NCI-H146 (cell line): Measurements from ENCODE around the gene CERS3.
A peak's percentile ranks its signal among the peaks of the same experiment; 100 is the strongest.

Experiments
- DNase-seq: peaks from one replicate; lab custom pipeline; 2025; lab: John Stamatoyannopoulos, UW

The CERS3 gene

DNA sequence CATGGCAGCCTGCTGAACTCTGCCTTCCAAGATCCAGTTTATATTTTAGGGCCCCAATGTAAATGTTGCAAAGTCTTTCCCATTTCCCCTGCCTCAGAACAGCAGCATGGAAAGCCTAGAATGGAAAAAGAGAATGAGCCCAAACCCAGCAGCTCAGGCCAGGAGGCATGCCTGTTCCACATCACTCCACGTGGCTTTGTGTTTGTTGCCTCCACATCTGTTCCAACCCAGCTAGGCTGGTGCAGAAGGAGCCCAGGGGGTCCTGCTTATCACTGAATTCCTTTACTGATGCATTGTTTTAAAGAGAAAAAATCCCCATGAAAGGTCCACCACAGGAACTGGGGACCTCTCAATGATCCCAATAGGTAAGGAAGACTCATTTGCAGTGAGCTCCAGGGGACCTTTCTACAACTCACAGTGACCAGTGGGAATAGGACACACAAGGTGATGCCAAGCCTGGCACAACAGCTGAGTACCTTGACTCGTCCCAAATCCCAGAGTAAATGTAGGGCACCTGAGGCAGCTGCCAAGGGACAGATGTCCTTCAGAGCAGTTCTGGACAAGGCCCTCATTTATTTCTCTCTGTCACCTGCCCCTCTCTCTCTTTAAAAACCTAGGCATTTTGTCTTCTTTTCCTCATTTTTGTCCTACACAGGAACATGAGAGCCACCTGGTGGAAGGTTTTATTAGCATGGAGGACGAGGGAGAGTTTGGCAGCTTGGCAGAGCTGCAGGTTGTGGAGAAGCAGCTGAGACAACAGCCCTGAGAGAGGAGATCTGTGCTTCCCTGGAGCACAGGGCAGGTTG lies 145.2 kb downstream of the CERS3 start:
- peak; percentile 66 for DNase-seq

DNA sequence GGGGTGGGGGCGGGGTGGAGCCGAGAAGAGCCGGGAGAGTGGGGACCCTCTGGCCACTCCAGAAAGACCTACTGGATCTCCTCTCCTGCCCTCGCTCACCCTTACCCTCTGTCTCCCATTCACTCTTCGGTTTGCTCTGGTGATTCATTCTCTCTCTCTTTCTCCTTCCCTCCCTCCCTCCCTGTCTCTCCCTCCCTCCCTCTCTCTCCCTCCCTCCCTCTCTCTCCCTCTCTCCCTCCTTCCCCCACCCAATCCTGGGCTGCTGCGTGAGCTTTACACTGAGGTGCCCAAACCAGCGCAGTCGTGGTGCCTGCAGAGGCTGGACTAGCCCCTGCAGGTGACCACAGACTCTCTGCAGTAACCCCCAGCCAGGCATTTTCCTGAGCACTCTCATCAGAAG lies 154.8 kb downstream of the CERS3 start:
- no peak for DNase-seq

DNA sequence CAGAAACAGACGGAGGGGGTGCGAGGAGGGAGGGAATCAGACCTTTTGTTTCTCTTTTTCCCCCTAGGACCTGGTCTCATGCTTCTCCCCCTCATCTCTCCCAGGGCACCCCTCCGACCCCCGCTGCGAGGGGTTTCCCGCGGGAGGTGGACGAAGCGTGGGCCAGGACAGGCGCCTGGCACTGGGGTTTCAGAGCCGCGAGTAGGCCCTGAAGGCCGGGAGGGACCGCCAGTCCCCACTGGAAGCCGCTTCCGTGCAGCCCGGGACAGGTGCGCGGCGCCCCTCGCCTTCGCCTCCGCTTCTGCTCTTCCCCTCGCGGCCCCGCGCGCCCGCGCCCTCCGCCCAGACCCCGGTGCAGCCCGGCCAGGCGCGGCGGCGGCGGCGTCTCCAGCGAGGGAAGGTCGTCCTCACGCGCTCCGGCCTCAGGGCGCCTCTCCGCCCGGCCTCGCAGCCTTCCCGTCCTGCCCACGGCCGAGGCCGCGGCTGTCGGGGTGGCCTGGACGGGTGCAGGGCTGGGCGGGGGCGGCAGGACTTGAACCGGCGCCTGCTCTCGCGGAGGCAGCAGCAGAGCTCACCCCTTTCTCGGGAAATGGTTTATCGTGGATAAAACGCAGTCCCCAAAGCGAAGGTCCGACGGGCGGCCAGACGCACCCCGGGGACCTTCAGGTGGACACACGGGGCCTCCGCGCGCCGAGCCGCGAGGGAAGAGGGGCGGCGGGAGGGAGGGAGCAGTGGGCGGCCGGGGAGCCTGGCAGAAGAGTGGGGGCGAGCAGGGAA lies 155.4 kb downstream of the CERS3 start:
- DNase-seq = no peak

DNA sequence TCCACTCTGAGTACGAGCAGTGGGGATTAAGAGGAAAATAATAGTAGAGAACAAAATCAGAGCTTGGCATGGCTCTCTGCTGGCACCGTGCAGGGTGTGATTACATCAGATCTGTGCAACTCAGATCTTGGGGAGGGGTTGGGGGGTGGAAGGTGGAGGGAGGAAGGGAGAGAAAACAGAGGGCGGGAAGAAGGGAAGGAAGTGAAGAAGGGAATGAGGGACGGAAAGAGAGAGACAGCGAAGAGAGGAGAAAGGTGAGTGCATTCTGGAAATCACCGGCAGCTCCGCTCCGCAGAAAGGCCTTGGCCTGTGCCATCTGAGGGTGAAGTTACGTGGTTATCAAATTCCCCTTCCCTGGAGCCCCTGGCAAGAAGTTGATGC lies 156.0 kb downstream of the CERS3 start:
- no peak for DNase-seq

DNA sequence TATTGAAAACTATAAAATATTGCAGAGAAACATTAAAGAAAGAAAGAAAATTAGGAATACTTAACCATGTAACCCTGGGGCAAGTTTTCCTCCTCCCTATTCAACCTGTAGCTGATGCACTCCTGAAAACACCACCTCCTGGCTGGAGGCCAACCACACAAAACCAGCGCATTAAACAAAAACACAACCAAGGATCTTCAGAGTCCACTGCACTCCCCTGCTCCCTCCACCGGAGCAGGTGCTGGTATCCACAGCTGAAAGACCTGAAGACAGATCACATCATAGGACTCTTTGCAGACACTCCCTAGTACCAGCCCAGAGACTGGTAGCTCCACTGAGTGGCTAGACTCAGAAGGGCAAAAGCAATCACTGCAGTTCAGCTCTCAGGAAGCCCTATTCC lies 173.4 kb downstream of the CERS3 start:
- DNase-seq = no peak

DNA sequence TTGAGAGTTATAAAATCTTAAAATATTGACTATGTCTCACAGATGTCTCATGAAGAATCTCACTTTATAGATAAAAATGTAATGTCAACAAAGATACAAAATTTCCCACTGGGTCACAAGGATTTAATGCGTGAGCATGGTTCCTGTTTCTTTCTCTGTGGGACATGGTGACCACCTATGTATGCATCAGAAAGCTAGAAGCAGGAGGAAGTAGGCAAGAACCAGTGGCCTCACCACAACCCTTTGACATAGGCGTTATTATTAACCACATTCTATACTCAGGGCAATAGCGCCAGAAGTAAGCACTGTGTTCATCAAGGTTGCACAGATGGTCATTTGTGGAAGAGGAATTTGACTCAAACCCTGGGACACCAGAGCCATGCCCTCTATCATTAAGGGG lies 175.3 kb downstream of the CERS3 start:
- DNase-seq = no peak

DNA sequence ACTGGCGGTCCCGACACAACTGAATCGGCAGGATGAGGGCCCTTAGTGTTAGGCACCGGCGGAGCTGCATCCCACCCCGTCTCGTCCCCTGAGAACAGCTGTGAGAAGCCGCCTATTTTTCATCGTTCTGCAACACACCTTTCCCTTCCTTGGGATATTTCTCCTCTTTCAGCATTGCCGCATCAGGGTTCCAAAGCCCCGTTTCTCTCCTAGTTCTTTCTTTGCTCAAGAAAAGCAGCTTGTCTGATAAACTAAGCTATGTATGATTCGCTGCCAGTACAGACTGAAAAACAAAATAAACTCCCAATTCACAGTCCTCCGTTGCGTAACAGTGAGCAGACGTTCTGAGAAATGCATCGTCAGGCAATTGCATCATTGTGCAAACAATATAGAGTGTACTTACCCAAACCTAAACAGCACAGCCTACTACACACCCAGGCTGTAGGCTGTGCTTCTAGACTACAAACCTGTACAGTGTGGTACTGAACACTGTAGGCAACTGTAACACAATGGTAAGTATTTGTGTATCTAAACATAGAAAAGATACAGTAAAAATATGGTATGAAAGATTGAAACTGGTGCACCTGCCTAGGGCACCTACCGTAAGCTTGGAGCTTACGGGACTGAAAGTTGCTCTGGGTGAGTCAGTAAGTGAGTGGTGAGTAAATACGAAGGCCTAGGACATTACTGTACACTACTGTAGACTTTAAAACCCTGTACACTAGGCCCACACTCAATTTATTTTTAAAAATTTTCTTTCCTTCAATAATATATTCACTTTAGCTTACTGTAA lies 178.1 kb downstream of the CERS3 start:
- no peak for DNase-seq
